ENCODE data around the gene ORAI3. TPM values are rescaled to one million over a fixed set of nuclear protein-coding genes. Genes with fewer than 3 reads are reported as not detected.

The ORAI3 gene
- total and polyA plus RNA-seq, 2 of the 13 experiments (the other 11 are each of a cell fraction or from before 2014, with no cell fraction given) = 11.4 to 32.0 TPM

DNA sequence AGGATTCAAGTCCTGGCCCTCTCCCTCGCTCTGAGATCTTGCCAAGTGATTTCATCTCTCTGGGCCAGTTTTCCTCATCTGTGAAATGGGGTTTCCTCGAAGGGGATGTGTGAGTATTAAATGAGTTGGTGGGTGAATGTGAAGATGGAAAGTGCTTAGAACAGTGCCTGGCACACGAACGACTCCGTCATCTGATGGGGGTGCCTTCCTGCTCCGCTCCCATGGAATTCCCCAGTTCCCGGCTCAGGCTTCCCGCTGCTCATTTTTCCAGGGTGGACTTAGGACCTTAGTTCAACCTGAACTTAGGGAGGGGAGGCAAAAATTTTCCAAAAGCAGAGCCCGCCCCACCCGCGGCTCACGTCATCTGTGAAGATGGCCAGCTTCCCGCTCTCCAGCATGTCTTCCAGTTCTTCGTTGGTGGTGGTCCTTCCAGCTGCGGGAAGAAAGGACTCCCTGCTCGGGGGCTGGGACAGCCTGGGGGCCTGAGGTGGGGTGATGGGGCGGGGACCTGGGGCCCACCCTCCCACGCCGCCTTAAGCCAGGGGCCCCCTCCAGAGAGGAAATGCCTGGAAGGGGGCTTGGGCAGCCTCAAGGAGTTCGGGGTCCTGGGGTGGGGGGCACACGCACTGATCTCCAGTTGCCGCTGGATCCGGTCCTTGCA is 47.6 kb downstream of the ORAI3 start (continued):
- TF ChIP-seq, protein P1, sequence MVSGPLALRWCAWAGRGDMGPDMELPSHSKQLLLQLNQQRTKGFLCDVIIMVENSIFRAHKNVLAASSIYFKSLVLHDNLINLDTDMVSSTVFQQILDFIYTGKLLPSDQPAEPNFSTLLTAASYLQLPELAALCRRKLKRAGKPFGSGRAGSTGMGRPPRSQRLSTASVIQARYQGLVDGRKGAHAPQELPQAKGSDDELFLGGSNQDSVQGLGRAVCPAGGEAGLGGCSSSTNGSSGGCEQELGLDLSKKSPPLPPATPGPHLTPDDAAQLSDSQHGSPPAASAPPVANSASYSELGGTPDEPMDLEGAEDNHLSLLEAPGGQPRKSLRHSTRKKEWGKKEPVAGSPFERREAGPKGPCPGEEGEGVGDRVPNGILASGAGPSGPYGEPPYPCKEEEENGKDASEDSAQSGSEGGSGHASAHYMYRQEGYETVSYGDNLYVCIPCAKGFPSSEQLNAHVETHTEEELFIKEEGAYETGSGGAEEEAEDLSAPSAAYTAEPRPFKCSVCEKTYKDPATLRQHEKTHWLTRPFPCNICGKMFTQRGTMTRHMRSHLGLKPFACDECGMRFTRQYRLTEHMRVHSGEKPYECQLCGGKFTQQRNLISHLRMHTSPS (CRISPR knock-in tag; IDR thresholded peaks at IDR 0.05; ENCODE audit: low read depth) = peak; percentile 22; the same call in 1 of the 2 replicates
- TF ChIP-seq, protein P2, sequence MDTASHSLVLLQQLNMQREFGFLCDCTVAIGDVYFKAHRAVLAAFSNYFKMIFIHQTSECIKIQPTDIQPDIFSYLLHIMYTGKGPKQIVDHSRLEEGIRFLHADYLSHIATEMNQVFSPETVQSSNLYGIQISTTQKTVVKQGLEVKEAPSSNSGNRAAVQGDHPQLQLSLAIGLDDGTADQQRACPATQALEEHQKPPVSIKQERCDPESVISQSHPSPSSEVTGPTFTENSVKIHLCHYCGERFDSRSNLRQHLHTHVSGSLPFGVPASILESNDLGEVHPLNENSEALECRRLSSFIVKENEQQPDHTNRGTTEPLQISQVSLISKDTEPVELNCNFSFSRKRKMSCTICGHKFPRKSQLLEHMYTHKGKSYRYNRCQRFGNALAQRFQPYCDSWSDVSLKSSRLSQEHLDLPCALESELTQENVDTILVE (CRISPR knock-in tag; IDR thresholded peaks at IDR 0.05) = 0 out of 2 replicates have a peak, but pooled peaks have one; percentile 39
- TF ChIP-seq, protein P3, sequence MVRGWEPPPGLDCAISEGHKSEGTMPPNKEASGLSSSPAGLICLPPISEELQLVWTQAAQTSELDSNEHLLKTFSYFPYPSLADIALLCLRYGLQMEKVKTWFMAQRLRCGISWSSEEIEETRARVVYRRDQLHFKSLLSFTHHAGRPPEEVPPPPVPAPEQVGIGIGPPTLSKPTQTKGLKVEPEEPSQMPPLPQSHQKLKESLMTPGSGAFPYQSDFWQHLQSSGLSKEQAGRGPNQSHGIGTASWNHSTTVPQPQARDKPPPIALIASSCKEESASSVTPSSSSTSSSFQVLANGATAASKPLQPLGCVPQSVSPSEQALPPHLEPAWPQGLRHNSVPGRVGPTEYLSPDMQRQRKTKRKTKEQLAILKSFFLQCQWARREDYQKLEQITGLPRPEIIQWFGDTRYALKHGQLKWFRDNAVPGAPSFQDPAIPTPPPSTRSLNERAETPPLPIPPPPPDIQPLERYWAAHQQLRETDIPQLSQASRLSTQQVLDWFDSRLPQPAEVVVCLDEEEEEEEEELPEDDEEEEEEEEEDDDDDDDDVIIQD (CRISPR knock-in tag; IDR thresholded peaks at IDR 0.05; ENCODE audit: low read depth) = no peak
- TF ChIP-seq LCORL (IDR thresholded peaks at IDR 0.05) = no peak
- peak; percentile 91 for TF ChIP-seq LCORL (CRISPR knock-in tag; IDR thresholded peaks at IDR 0.05)
- no peak for TF ChIP-seq ZNF383 (CRISPR knock-in tag; IDR thresholded peaks at IDR 0.05; ENCODE audit: borderline replicate concordance)
- TF ChIP-seq HNF4G (IDR thresholded peaks at IDR 0.05; ENCODE audit: borderline replicate concordance, low read depth, low read length) = peak; percentile 94
- TF ChIP-seq HNF4G (CRISPR knock-in tag; IDR thresholded peaks at IDR 0.05; ENCODE audit: borderline replicate concordance, low read depth) = peak; percentile 87
- TF ChIP-seq, protein P4, sequence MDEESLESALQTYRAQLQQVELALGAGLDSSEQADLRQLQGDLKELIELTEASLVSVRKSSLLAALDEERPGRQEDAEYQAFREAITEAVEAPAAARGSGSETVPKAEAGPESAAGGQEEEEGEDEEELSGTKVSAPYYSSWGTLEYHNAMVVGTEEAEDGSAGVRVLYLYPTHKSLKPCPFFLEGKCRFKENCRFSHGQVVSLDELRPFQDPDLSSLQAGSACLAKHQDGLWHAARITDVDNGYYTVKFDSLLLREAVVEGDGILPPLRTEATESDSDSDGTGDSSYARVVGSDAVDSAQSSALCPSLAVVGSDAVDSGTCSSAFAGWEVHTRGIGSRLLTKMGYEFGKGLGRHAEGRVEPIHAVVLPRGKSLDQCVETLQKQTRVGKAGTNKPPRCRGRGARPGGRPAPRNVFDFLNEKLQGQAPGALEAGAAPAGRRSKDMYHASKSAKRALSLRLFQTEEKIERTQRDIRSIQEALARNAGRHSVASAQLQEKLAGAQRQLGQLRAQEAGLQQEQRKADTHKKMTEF (CRISPR knock-in tag; IDR thresholded peaks at IDR 0.05) = peak; percentile 77
- TF ChIP-seq TAF15 (IDR thresholded peaks at IDR 0.05; ENCODE audit: low read depth, low read length, poor library complexity, severe bottlenecking) = no peak
- peak; percentile 70 for TF ChIP-seq RXRB (CRISPR knock-in tag; IDR thresholded peaks at IDR 0.05; ENCODE audit: borderline replicate concordance)
- TF ChIP-seq, protein P5, sequence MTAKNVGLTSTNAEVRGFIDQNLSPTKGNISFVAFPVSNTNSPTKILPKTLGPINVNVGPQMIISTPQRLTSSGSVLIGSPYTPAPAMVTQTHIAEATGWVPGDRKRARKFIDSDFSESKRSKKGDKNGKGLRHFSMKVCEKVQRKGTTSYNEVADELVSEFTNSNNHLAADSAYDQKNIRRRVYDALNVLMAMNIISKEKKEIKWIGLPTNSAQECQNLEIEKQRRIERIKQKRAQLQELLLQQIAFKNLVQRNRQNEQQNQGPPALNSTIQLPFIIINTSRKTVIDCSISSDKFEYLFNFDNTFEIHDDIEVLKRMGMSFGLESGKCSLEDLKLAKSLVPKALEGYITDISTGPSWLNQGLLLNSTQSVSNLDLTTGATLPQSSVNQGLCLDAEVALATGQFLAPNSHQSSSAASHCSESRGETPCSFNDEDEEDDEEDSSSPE (CRISPR knock-in tag; IDR thresholded peaks at IDR 0.05) = peak; percentile 84
- peak; percentile 56 for TF ChIP-seq HDAC1 (CRISPR knock-in tag; IDR thresholded peaks at IDR 0.05)
- peak; percentile 38; the same call in 1 of the 2 replicates for TF ChIP-seq CBFB (CRISPR knock-in tag; IDR thresholded peaks at IDR 0.05)
- peak; percentile 8; the same call in 1 of the 2 replicates for TF ChIP-seq ZNF343 (CRISPR knock-in tag; IDR thresholded peaks at IDR 0.05)
- TF ChIP-seq ZNF790 (CRISPR knock-in tag; IDR thresholded peaks at IDR 0.05; ENCODE audit: borderline replicate concordance) = no peak; the same call in 1 of the 2 replicates
- no peak for TF ChIP-seq SRF (IDR thresholded peaks at IDR 0.05; ENCODE audit: low read depth, low read length)
- TF ChIP-seq NFIC (IDR thresholded peaks at IDR 0.05; ENCODE audit: low read length) = 0 out of 2 replicates have a peak, but pooled peaks have one; percentile 68
- no peak for TF ChIP-seq ZNF451 (CRISPR knock-in tag; IDR thresholded peaks at IDR 0.05)
- peak; percentile 28; the same call in 1 of the 2 replicates for TF ChIP-seq ZNF350 (CRISPR knock-in tag; IDR thresholded peaks at IDR 0.05; ENCODE audit: borderline replicate concordance, low read depth)
- TF ChIP-seq HES4 (CRISPR knock-in tag; IDR thresholded peaks at IDR 0.05; ENCODE audit: borderline replicate concordance) = peak; percentile 59; the same call in 1 of the 2 replicates
